HUES6 (cell line): ENCODE measurements around the gene FGF14.
"Not testable (repeated sequence)": the region's sequence is repeated elsewhere in the genome, so short reads cannot be mapped to it uniquely, and the experiment has no call there.

ENCODE experiments used
- H3K27ac ChIP-seq: 2 replicates; pipeline ENCODE4 v1.7.0; 2013; ENCODE audit warnings: low read depth, mild to moderate bottlenecking, low read length, inconsistent platforms
- H3K27me3 ChIP-seq: 2 replicates; pipeline ENCODE4 v1.6.1; 2013; ENCODE audit warnings: low read length; ENCODE audit not compliant: control insufficient read depth, insufficient read depth
- H3K36me3 ChIP-seq: 2 replicates; pipeline ENCODE4 v1.6.1; 2013; ENCODE audit warnings: low read length; ENCODE audit not compliant: control insufficient read depth, insufficient read depth
- H3K4me1 ChIP-seq: 2 replicates; pipeline ENCODE4 v1.6.1; 2013; ENCODE audit warnings: low read length; ENCODE audit not compliant: control insufficient read depth, insufficient read depth
- H3K4me3 ChIP-seq: 2 replicates; pipeline ENCODE4 v1.5.1; 2013; ENCODE audit warnings: low read depth, low read length
- H3K9ac ChIP-seq: one replicate; pipeline ENCODE4 v1.6.1; 2013; ENCODE audit warnings: mild to moderate bottlenecking, low read length
- H3K9me3 ChIP-seq: 2 replicates; pipeline ENCODE4 v1.6.1; 2013; ENCODE audit warnings: low read depth, low read length; ENCODE audit not compliant: control insufficient read depth, insufficient read depth

Gene FGF14

GRCh38 chr13:102136735-102137296 lies 265.0 kb downstream of the FGF14 start:
- Histone ChIP-seq H3K4me3 (no peak overlapping the region), H3K36me3 (no peaks in the 10 kb centered on the region), H3K27me3 (no peaks in the 10 kb centered on the region), H3K27ac (no peak overlapping the region), H3K4me1 (no peaks in the 10 kb centered on the region), H3K9me3 (no peaks in the 10 kb centered on the region), H3K9ac (no peak overlapping the region)

GRCh38 chr13:102132777-102133295 lies 269.0 kb downstream of the FGF14 start:
- no peak overlapping the region for H3K9ac ChIP-seq

GRCh38 chr13:102131246-102131645 lies 270.6 kb downstream of the FGF14 start:
- no peak overlapping the region for H3K27ac ChIP-seq
- H3K9ac ChIP-seq, result no peak overlapping the region
- no peaks in the 10 kb centered on the region for H3K4me1 ChIP-seq
- H3K4me3 ChIP-seq, result no peak overlapping the region
- H3K36me3 ChIP-seq, result no peaks in the 10 kb centered on the region
- H3K9me3 ChIP-seq, result no peaks in the 10 kb centered on the region
- no peaks in the 10 kb centered on the region for H3K27me3 ChIP-seq

More at GRCh38 chr13:102132777-102133295, 269.0 kb downstream of the FGF14 start:
- H3K36me3 ChIP-seq, result no peaks in the 10 kb centered on the region
- H3K4me1 ChIP-seq, result no peaks in the 10 kb centered on the region
- no peaks in the 10 kb centered on the region for H3K9me3 ChIP-seq
- no peaks in the 10 kb centered on the region for H3K27me3 ChIP-seq
- no peak overlapping the region for H3K27ac ChIP-seq
- H3K4me3 ChIP-seq, result no peak overlapping the region

- H3K9me3 ChIP-seq, result no peaks in the 10 kb centered on the region
- no peaks in the 10 kb centered on the region for H3K4me1 ChIP-seq
- no peak overlapping the region for H3K9ac ChIP-seq
- H3K27ac ChIP-seq, result no peak overlapping the region
- no peak overlapping the region for H3K4me3 ChIP-seq
- no peaks in the 10 kb centered on the region for H3K27me3 ChIP-seq
- H3K36me3 ChIP-seq, result no peaks in the 10 kb centered on the region
These were observed 273.5 kb downstream of the FGF14 start for GRCh38 chr13:102128216-102128810.

GRCh38 chr13:102127153-102127552 lies 274.7 kb downstream of the FGF14 start:
- no peak overlapping the region for H3K4me3 ChIP-seq
- H3K27ac ChIP-seq, result no peak overlapping the region
- no peaks in the 10 kb centered on the region for H3K9me3 ChIP-seq
- H3K27me3 ChIP-seq, result no peaks in the 10 kb centered on the region
- H3K4me1 ChIP-seq, result no peaks in the 10 kb centered on the region
- H3K36me3 ChIP-seq, result no peaks in the 10 kb centered on the region
- no peak overlapping the region for H3K9ac ChIP-seq

GRCh38 chr13:102122147-102122546 lies 279.7 kb downstream of the FGF14 start:
- Histone ChIP-seq H3K4me1 (no peaks in the 10 kb centered on the region), H3K27me3 (no peaks in the 10 kb centered on the region)

GRCh38 chr13:102117175-102117831 lies 284.5 kb downstream of the FGF14 start:
- no peaks in the 10 kb centered on the region for H3K27me3 ChIP-seq
- H3K9me3 ChIP-seq, result no peaks in the 10 kb centered on the region
- no peak overlapping the region for H3K4me3 ChIP-seq
- H3K27ac ChIP-seq, result no peak overlapping the region
- H3K4me1 ChIP-seq, result no peaks in the 10 kb centered on the region
- no peaks in the 10 kb centered on the region for H3K36me3 ChIP-seq
- no peak overlapping the region for H3K9ac ChIP-seq

More at GRCh38 chr13:102122147-102122546, 279.7 kb downstream of the FGF14 start:
- Histone ChIP-seq H3K9me3 (no peaks in the 10 kb centered on the region), H3K27ac (no peak overlapping the region), H3K4me3 (no peak overlapping the region), H3K9ac (no peak overlapping the region), H3K36me3 (no peaks in the 10 kb centered on the region)

- Histone ChIP-seq H3K9ac (no peak overlapping the region), H3K27me3 (no peaks in the 10 kb centered on the region), H3K4me1 (no peaks in the 10 kb centered on the region), H3K27ac (no peak overlapping the region), H3K9me3 (no peaks in the 10 kb centered on the region), H3K36me3 (no peaks in the 10 kb centered on the region), H3K4me3 (no peak overlapping the region)
These were observed 298.4 kb downstream of the FGF14 start for GRCh38 chr13:102103469-102103868.

GRCh38 chr13:102100234-102100633 lies 301.6 kb downstream of the FGF14 start:
- Histone ChIP-seq H3K4me3 (no peak overlapping the region), H3K4me1 (no peaks in the 10 kb centered on the region), H3K36me3 (no peaks in the 10 kb centered on the region), H3K9ac (no peak overlapping the region), H3K9me3 (no peaks in the 10 kb centered on the region), H3K27ac (no peak overlapping the region), H3K27me3 (no peaks in the 10 kb centered on the region)

- Histone ChIP-seq H3K9ac (no peak overlapping the region), H3K27me3 (no peaks in the 10 kb centered on the region), H3K27ac (no peak overlapping the region)
These were observed 304.1 kb downstream of the FGF14 start for GRCh38 chr13:102097708-102098107.

GRCh38 chr13:102093288-102093687 lies 308.6 kb downstream of the FGF14 start:
- not testable (repeated sequence) for H3K4me3 ChIP-seq, H3K9ac ChIP-seq, H3K36me3 ChIP-seq, H3K27me3 ChIP-seq, H3K4me1 ChIP-seq, H3K9me3 ChIP-seq, H3K27ac ChIP-seq

More at GRCh38 chr13:102097708-102098107, 304.1 kb downstream of the FGF14 start:
- Histone ChIP-seq H3K36me3 (no peaks in the 10 kb centered on the region), H3K4me3 (no peak overlapping the region), H3K9me3 (no peaks in the 10 kb centered on the region), H3K4me1 (no peaks in the 10 kb centered on the region)
